NCI-H446 treated with DMSO at 0.1 percent for 48 hours (cell line): Measurements from ENCODE around the gene USP17L22.
"Not testable (repeated sequence)": the region's sequence is repeated elsewhere in the genome, so short reads cannot be mapped to it uniquely, and the experiment has no call there.

Experiments used
- DNase-seq: peaks from one replicate; lab custom pipeline; 2025; lab: John Stamatoyannopoulos, UW

USP17L22 gene, protein sequence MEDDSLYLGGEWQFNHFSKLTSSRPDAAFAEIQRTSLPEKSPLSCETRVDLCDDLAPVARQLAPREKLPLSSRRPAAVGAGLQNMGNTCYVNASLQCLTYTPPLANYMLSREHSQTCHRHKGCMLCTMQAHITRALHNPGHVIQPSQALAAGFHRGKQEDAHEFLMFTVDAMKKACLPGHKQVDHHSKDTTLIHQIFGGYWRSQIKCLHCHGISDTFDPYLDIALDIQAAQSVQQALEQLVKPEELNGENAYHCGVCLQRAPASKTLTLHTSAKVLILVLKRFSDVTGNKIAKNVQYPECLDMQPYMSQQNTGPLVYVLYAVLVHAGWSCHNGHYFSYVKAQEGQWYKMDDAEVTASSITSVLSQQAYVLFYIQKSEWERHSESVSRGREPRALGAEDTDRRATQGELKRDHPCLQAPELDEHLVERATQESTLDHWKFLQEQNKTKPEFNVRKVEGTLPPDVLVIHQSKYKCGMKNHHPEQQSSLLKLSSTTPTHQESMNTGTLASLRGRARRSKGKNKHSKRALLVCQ

GRCh38 chr4:9267319-9267718 lies at the start of gene USP17L22:
Gene USP17L22 (plus strand): TSS chr4:9267619. CDS start chr4:9267619, 0 bp downstream.
- DNase-seq = not testable (repeated sequence)

DNA sequence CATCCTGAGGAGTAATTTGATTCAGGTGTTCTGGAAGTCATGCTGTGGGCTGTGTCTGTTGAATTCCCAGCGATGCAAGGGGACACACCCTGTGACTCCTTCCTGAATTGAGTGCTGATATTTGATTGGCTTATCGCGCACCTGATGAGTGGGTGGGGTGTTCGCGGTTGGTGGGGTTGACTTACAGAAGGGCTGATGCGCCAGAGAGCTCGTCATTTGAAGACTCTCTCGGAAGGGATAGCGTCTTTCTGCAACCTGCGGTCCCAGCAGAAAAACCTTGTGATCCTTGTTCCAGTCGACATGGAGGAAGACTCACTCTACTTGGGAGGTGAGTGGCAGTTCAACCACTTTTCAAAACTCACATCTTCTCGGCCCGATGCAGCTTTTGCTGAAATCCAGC lies 47.6 kb upstream of the USP17L22 start, which contains the start of gene USP17L12:
Gene USP17L12 (plus strand): TSS at position 301 of the 400 bp plus-strand sequence. CDS start 0 bp downstream, at position 301.
- DNase-seq = not testable (repeated sequence)

- not testable (repeated sequence) for DNase-seq
These were observed 42.8 kb upstream of the USP17L22 start, which contains the start of gene USP17L13 for GRCh38 chr4:9224596-9224995. Gene USP17L13 (plus strand): TSS chr4:9224896. CDS start chr4:9224896, 0 bp downstream.

DNA sequence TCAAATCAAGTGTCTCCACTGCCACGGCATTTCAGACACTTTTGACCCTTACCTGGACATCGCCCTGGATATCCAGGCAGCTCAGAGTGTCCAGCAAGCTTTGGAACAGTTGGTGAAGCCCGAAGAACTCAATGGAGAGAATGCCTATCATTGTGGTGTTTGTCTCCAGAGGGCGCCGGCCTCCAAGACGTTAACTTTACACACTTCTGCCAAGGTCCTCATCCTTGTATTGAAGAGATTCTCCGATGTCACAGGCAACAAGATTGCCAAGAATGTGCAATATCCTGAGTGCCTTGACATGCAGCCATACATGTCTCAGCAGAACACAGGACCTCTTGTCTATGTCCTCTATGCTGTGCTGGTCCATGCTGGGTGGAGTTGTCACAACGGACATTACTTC lies 37.2 kb upstream of the USP17L22 start:
- DNase-seq = not testable (repeated sequence)

DNA sequence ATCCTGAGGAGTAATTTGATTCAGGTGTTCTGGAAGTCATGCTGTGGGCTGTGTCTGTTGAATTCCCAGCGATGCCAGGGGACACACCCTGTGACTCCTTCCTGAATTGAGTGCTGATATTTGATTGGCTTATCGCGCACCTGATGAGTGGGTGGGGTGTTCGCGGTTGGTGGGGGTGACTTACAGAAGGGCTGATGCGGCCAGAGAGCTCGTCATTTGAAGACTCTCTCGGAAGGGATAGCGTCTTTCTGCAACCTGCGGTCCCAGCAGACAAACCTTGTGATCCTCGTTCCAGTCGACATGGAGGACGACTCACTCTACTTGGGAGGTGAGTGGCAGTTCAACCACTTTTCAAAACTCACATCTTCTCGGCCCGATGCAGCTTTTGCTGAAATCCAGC lies 33.3 kb upstream of the USP17L22 start, which contains the start of gene USP17L15:
Gene USP17L15 (plus strand): TSS at position 301 of the 400 bp plus-strand sequence. CDS start 0 bp downstream, at position 301.
- DNase-seq = not testable (repeated sequence)

GRCh38 chr4:9238461-9238860 lies 29.0 kb upstream of the USP17L22 start:
- DNase-seq = not testable (repeated sequence)

GRCh38 chr4:9243579-9243978 lies 23.8 kb upstream of the USP17L22 start, which contains the start of gene USP17L17:
Gene USP17L17 (plus strand): TSS chr4:9243879. CDS start chr4:9243879, 0 bp downstream.
- not testable (repeated sequence) for DNase-seq

DNA sequence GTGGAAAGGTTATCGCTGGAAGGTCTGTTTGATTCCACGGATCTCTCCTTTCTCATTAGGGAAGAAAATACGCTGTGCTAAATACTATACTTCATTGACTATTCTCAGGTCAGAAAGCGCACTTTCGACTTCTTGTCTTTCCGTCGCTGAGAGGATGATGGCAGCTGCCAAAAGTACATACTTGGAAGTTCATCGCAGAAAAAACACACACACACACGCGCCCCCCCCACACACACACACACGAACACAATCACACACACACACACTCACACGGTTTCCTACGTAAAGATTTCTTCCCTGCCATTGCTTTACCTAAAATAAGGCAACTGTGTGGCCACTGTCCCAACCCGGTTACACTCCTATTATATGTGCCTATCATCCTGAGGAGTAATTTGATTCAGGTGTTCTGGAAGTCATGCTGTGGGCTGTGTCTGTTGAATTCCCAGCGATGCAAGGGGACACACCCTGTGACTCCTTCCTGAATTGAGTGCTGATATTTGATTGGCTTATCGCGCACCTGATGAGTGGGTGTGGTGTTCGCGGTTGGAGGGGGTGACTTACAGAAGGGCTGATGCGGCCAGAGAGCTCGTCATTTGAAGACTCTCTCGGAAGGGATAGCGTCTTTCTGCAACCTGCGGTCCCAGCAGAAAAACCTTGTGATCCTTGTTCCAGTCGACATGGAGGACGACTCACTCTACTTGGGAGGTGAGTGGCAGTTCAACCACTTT lies 19.3 kb upstream of the USP17L22 start, which contains the start of gene USP17L18:
Gene USP17L18 (plus strand): TSS at position 678 of the 728 bp plus-strand sequence. CDS start 0 bp downstream, at position 678.
- not testable (repeated sequence) for DNase-seq

GRCh38 chr4:9253078-9253477 lies 14.3 kb upstream of the USP17L22 start, which contains the start of gene USP17L19:
Gene USP17L19 (plus strand): TSS chr4:9253378. CDS start chr4:9253378, 0 bp downstream.
- not testable (repeated sequence) for DNase-seq

DNA sequence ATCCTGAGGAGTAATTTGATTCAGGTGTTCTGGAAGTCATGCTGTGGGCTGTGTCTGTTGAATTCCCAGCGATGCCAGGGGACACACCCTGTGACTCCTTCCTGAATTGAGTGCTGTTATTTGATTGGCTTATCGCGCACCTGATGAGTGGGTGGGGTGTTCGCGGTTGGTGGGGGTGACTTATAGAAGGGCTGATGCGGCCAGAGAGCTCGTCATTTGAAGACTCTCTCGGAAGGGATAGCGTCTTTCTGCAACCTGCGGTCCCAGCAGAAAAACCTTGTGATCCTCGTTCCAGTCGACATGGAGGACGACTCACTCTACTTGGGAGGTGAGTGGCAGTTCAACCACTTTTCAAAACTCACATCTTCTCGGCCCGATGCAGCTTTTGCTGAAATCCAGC lies 9.6 kb upstream of the USP17L22 start, which contains the start of gene USP17L20:
Gene USP17L20 (plus strand): TSS at position 301 of the 400 bp plus-strand sequence. CDS start 0 bp downstream, at position 301.
- not testable (repeated sequence) for DNase-seq

GRCh38 chr4:9262572-9262971 lies 4.8 kb upstream of the USP17L22 start, which contains the start of gene USP17L21:
Gene USP17L21 (plus strand): TSS chr4:9262872. CDS start chr4:9262872, 0 bp downstream.
- not testable (repeated sequence) for DNase-seq

DNA sequence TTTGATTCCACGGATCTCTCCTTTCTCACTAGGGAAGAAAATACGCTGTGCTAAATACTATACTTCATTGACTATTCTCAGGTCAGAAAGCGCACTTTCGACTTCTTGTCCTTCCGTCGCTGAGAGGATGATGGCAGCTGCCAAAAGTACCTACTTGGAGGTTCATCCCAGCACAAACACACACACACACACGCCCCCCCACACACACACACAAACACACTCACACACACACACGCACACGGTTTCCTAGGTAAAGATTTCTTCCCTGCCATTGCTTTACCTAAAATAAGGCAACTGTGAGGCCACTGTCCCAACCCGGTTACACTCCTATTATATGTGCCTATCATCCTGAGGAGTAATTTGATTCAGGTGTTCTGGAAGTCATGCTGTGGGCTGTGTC lies 4.3 kb downstream of the USP17L22 start:
- not testable (repeated sequence) for DNase-seq
